Colonic mucosa (tissue), 4 donors: ENCODE measurements around the gene TMEM170A. TPM values are rescaled to one million over a fixed set of nuclear protein-coding genes. Genes with fewer than 3 reads are reported as not detected.

Source experiments
- DNase-seq: peaks from one replicate; pipeline ENCODE4 v3.0.0-alpha.2; 2020
- H3K27ac ChIP-seq: fragments of 200-600 bp; one replicate; pipeline ENCODE4 v1.8.0; 2021
- H3K27me3 ChIP-seq: fragments of 200-600 bp; one replicate; pipeline ENCODE4 v1.8.0; 2021
- H3K36me3 ChIP-seq: fragments of 200-600 bp; one replicate; pipeline ENCODE4 v1.8.0; 2021
- H3K4me1 ChIP-seq: fragments of 200-600 bp; one replicate; pipeline ENCODE4 v1.8.0; 2021; ENCODE audit warnings: mild to moderate bottlenecking
- H3K4me3 ChIP-seq: fragments of 200-600 bp; one replicate; pipeline ENCODE4 v1.8.0; 2021
- H3K9ac ChIP-seq, 2 donors: one replicate each; pipeline ENCODE4 v1.7.0; 2013; ENCODE audit warnings: control low read depth in 2 of 2, low read depth in 2 of 2, low read length in 2 of 2
- H3K9me3 ChIP-seq: fragments of 200-600 bp; one replicate; pipeline ENCODE4 v1.8.0; 2021
- intact Hi-C: fragments of 100-400 bp; cut with DNase I; formaldehyde crosslinking; loops from one replicate; pipeline ENCODE4 v1.14.1; 2022
- total RNA-seq, 2 donors: library from RNA; stranded (reverse); fragmentation: NEBNext Ultra II Directional in 1 of 2; extraction: Animal tissue kit (Norgen Biotek cat#: 25700) in 1 of 2; gene quantifications; one replicate each; pipeline ENCODE4 v1.2.1, GENCODE V29; 2021
- TF ChIP-seq, protein P1 (sequence below): fragments of 200-600 bp; IDR thresholded peaks from one replicate; pipeline ENCODE4 v1.8.0; 2022; ENCODE audit warnings: antibody characterized with exemption, mild to moderate bottlenecking
- donor health status: healthy.
- donor health status: DM: no; HTN: no; CAD: no.
- donor health status: DM: no; HTN: no; CAD: no.

Gene TMEM170A
- total RNA-seq, 2 donors from 2014 or later = 39.7 to 50.9 TPM

DNA sequence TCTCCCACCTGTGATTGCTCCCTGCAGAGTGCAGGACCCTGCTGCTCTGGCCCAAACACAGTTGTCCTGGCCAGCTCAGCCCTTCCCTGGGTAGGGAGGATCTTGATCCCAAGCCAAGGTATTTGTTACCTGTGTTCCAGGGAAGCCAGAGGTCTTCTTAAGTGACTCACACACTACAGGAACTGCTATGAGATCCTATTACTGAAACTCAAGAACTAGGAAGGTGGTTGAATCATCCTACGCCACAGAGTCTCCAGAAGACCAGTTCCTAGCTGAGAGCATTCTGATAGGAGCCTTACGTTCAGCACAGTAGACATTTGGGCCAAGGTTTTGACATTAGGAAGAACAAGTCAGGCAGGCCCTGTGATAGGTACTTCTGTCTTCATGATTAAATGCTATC lies 18.7 kb upstream of the TMEM170A start:
- Histone ChIP-seq H3K27ac (no peak overlapping the region), H3K9me3 (no peaks in the 10 kb centered on the region), H3K36me3 (no peaks in the 10 kb centered on the region), H3K27me3 (no peaks in the 10 kb centered on the region), H3K4me3 (no peak overlapping the region), H3K9ac (no peak overlapping the region), H3K4me1 (peaks cover 6% of the 10 kb centered on the region)
- DNase-seq = no peak
- TF ChIP-seq, protein P1, sequence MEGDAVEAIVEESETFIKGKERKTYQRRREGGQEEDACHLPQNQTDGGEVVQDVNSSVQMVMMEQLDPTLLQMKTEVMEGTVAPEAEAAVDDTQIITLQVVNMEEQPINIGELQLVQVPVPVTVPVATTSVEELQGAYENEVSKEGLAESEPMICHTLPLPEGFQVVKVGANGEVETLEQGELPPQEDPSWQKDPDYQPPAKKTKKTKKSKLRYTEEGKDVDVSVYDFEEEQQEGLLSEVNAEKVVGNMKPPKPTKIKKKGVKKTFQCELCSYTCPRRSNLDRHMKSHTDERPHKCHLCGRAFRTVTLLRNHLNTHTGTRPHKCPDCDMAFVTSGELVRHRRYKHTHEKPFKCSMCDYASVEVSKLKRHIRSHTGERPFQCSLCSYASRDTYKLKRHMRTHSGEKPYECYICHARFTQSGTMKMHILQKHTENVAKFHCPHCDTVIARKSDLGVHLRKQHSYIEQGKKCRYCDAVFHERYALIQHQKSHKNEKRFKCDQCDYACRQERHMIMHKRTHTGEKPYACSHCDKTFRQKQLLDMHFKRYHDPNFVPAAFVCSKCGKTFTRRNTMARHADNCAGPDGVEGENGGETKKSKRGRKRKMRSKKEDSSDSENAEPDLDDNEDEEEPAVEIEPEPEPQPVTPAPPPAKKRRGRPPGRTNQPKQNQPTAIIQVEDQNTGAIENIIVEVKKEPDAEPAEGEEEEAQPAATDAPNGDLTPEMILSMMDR = no peak
- intact Hi-C loops = no loop called here

DNA sequence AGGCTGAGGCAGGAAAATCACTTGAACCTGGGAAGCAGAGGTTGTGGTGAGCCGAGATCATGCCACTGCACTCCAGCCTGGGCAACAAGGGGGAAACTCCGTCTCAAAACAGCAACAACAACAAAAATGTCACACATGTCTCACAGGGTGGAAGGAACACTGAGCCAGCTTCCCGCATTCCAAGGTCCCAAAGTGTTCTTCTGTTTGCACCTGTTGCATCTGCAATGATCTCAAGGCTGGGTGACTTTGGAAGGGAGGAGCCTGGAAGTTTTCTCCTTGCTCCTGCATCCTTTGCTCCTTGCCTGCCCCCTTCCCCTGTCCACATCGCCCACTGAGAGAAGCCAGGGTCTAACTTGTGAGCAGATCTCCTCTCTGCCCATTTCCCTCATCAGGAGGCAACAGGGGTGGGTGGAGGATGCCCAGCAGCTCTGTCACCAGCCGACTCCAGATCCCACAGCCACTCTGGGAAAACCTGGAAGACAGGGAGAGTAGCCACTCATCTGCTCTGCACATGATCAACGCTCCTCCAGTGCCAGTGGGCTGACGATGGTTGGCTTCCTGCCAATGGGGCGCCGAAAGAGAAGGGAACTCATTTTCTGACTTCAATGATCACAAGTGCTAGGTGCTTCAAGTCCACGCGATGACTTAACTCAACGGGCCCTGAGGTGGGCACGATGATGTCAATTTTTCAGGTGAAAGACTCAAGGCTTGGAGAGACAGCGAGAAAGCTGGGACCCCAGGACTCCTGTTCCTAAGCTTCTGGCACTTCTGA lies 18.1 kb upstream of the TMEM170A start:
- Histone ChIP-seq H3K27me3 (no peaks in the 10 kb centered on the region), H3K4me3 (no peak overlapping the region), H3K27ac (no peak overlapping the region), H3K4me1 (peaks cover 6% of the 10 kb centered on the region), H3K36me3 (no peaks in the 10 kb centered on the region), H3K9ac (no peak overlapping the region), H3K9me3 (no peaks in the 10 kb centered on the region)
- intact Hi-C loops = no loop called here
- no peak for DNase-seq
- TF ChIP-seq, protein P1 = no peak

DNA sequence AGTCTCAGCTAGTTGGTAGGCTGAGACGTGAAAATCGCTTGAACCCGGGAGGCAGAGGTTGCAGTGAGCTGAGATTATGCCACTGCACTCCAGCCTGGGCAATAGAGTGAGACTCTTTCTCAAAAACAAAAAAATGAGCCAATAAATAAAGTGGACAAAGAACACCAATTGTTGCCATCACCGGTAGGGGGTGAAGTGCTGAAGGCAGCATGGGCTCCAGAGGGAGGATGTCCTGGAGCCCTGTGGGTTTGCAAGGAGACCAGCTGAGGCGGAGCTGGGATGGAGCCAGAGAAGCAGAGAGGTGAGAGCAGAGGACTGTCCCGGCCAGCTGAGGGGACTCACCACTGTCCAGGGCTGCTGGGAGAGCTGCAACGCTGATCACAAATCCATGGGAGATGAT lies 17.0 kb upstream of the TMEM170A start:
- intact Hi-C loops = no loop called here
- H3K27ac ChIP-seq = no peak overlapping the region
- no peaks in the 10 kb centered on the region for H3K4me1 ChIP-seq
- no peaks in the 10 kb centered on the region for H3K27me3 ChIP-seq
- DNase-seq = no peak
- no peak overlapping the region for H3K4me3 ChIP-seq
- TF ChIP-seq, protein P1 = no peak
- H3K36me3 ChIP-seq = no peaks in the 10 kb centered on the region
- H3K9ac ChIP-seq = no peak overlapping the region
- no peaks in the 10 kb centered on the region for H3K9me3 ChIP-seq

DNA sequence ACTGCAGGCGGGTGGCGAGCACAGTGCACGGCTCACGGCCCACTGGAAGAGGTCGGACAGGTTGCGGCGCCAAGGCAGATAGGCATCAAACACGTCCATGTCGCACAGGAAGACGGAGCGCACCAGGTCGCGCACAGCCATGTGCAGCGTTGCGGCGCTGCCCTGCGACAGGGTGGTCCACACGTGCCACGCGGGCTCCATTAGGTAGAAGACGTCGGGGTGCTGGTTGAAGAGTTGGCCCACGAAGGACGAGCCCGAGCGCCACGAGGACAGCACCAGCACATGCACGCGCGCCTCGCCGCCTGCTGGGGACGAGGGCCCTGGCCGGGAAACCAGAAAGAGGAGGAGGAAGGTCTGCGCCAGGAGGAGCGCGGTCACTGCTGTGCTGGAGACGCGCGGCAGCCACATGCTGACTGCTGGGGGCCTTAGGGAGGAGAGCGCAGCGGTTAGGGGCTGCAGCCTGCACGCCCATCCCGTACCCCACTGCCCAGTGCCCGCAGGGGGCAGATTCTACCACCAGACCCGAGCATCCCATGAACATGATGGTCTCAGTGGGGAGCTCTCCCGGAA lies 15.0 kb upstream of the TMEM170A start:
- Histone ChIP-seq H3K9ac (no peak overlapping the region), H3K9me3 (no peaks in the 10 kb centered on the region), H3K36me3 (no peaks in the 10 kb centered on the region), H3K4me3 (no peak overlapping the region), H3K4me1 (no peaks in the 10 kb centered on the region), H3K27me3 (no peaks in the 10 kb centered on the region), H3K27ac (no peak overlapping the region)
- DNase-seq = no peak
- intact Hi-C loops = loop anchor here (10.0 kb wide), 1 partner anchor 145 kb away; the partner anchor contains the start of gene ADAT1
- TF ChIP-seq, protein P1 = no peak

DNA sequence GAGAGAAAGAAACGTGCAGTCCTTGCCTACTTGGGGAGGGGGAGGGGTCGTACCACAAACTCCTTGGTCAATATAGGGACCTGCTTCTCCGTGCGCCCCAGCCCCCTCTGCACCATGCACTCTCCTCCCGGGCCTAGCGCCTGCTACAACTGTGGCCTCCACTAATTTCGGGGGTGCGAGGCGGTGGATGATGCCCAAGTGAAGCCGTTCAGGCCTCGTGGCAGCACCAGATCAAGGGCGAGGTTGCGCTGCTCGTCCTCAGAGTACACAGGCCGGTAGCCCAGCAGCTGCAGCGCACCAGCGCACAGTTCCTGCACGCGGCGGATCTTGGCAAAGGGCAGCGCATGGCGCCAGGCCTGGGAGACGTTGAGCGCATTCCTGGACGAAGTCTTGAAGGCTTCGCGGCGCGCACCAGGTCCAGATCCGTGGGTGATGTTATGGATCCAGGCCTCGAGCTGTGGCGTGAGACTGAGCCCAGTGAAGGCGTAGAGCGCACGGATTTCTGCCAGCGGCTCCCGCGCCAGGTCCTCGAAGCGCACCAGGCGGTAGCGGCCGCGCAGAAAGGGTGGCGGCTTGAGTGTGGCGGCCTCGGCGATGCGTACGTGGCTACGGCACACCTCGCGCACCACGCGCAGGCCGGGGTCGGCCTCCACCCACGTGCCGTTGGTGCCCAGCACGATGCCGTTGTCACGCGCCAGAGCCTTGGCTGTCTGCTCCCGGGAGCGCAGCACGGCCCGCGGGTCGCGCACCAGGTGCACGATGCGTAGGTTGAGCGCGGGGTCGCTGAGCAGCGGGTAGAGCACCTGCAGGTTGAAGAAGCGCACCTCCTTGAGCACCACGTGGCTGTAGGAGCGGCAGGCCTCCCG lies 14.2 kb upstream of the TMEM170A start:
- no peaks in the 10 kb centered on the region for H3K36me3 ChIP-seq
- H3K27ac ChIP-seq = no peak overlapping the region
- H3K9ac ChIP-seq = no peak overlapping the region
- DNase-seq = no peak
- no peaks in the 10 kb centered on the region for H3K9me3 ChIP-seq
- H3K4me3 ChIP-seq = no peak overlapping the region
- TF ChIP-seq, protein P1 = no peak
- intact Hi-C loops = loop anchor here (10.0 kb wide), 1 partner anchor 146 kb away; the partner anchor contains the start of gene ADAT1
- H3K4me1 ChIP-seq = no peaks in the 10 kb centered on the region
- no peaks in the 10 kb centered on the region for H3K27me3 ChIP-seq
